Type B pancreatic cell (in vitro differentiated cells): ENCODE results near the gene SMG6. TPM values are rescaled to one million over a fixed set of nuclear protein-coding genes. Genes with fewer than 3 reads are reported as not detected.

Source experiments
- DNase-seq: peaks from one replicate; pipeline ENCODE4 v3.0.0; 2021; ENCODE audit warnings: mixed read lengths; ENCODE audit not compliant: unreplicated experiment; ENCODE audit errors: extremely low spot score
- H3K27ac Mint-ChIP-seq: 2 replicates; pipeline ENCODE4 v1.8.0; 2021; ENCODE audit warnings: mild to moderate bottlenecking, mixed read lengths
- H3K27me3 Mint-ChIP-seq: 2 replicates; pipeline ENCODE4 v1.8.0; 2021; ENCODE audit warnings: mixed read lengths
- H3K36me3 Mint-ChIP-seq: 2 replicates; pipeline ENCODE4 v1.8.0; 2021; ENCODE audit warnings: mixed read lengths
- H3K4me1 Mint-ChIP-seq: one replicate; pipeline ENCODE4 v1.8.0; 2021; ENCODE audit warnings: mixed read lengths; ENCODE audit not compliant: unreplicated experiment
- H3K4me3 Mint-ChIP-seq: 2 replicates; pipeline ENCODE4 v1.8.0; 2021; ENCODE audit warnings: mild to moderate bottlenecking, mixed read lengths
- H3K9me3 Mint-ChIP-seq: 2 replicates; pipeline ENCODE4 v1.8.0; 2021; ENCODE audit warnings: mixed read lengths
- total RNA-seq: library from RNA; stranded (reverse); gene quantifications from 2 replicates; pipeline ENCODE4 v1.2.1, GENCODE V29; 2021; ENCODE audit warnings: low replicate concordance
- TF ChIP-seq, protein P1 (sequence below): fragments of 200-600 bp; sonication (generic); conservative IDR thresholded peaks from 2 replicates; pipeline ENCODE4 v1.5.0; 2021; ENCODE audit warnings: antibody characterized with exemption, mild to moderate bottlenecking

The SMG6 gene
- total RNA-seq, 1 donor from 2014 or later, result 39.0 TPM

DNA sequence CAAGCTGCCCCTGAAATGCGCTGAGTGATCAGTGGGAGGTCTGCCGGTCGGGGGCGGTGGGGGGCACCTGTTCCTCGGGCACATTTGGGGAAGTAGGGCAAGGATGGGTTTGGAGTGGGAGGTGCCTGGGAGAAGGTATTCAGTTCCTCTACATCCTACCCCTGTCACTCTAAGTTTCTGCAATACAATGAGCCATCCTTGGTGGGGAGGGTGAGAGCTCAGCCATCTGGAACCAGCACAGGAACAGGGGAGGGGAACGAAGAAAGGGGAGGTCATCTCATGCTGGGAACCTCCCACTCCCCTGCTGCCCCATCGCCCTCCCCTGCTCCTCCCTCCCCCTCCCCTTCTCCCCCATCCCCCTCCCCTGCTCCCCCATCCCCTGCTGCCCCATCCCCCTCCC, 269.4 kb downstream of the SMG6 start:
- Mint-ChIP-seq H3K36me3 (peaks cover 4% of the 10 kb centered on the region), H3K4me1 (peaks cover 14% of the 10 kb centered on the region), H3K27ac (no peak overlapping the region), H3K27me3 (peaks cover 4% of the 10 kb centered on the region), H3K4me3 (no peak overlapping the region), H3K9me3 (no peaks in the 10 kb centered on the region)
- no peak for DNase-seq
- TF ChIP-seq, protein P1, sequence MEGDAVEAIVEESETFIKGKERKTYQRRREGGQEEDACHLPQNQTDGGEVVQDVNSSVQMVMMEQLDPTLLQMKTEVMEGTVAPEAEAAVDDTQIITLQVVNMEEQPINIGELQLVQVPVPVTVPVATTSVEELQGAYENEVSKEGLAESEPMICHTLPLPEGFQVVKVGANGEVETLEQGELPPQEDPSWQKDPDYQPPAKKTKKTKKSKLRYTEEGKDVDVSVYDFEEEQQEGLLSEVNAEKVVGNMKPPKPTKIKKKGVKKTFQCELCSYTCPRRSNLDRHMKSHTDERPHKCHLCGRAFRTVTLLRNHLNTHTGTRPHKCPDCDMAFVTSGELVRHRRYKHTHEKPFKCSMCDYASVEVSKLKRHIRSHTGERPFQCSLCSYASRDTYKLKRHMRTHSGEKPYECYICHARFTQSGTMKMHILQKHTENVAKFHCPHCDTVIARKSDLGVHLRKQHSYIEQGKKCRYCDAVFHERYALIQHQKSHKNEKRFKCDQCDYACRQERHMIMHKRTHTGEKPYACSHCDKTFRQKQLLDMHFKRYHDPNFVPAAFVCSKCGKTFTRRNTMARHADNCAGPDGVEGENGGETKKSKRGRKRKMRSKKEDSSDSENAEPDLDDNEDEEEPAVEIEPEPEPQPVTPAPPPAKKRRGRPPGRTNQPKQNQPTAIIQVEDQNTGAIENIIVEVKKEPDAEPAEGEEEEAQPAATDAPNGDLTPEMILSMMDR, result no peak

DNA sequence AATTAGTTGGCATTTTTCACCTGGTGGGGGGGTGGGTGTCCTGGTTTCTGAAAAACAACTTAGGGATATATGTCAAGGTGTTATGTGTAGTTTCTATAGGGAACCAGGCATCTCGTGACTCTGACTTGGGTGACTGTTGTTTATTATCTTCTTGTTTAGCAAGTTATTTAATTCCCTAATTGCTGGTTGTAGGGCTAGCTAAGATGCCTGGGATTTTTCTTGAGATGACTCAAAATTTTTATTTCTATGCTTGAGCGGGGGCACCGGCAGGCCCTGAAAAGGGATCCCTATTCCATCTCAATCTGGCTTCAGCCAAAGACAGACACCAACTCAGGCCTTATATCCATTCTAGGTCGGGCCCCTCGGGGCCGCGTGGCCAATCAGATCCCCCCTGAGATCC, 270.4 kb downstream of the SMG6 start:
- Mint-ChIP-seq H3K27ac (no peak overlapping the region), H3K9me3 (no peaks in the 10 kb centered on the region), H3K27me3 (peaks cover 13% of the 10 kb centered on the region), H3K36me3 (peaks cover 4% of the 10 kb centered on the region), H3K4me3 (peak overlapping the region; percentile 23), H3K4me1 (peaks cover 14% of the 10 kb centered on the region)
- TF ChIP-seq, protein P1, result no peak
- DNase-seq, result no peak

DNA sequence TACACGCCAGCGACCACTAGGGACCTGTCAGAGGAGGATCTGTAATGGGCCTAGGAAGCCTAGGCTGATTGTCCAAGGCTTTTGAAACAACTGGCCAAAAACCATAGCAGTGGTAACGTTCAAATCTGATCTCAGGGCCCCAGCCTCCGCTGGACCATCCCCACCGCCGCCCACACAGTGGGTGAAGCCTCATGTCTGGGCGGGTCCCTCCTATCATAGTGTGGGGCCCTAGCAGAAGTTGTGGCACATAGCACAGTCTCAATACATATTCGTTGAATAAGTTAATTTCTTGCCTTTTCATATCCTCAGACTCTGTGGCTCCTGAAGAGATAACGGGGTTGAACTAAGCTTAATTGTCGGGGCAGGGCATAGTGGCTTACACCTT, 272.8 kb downstream of the SMG6 start:
- peaks cover 4% of the 10 kb centered on the region for H3K9me3 Mint-ChIP-seq
- TF ChIP-seq, protein P1, result peak; percentile 78
- no peaks in the 10 kb centered on the region for H3K36me3 Mint-ChIP-seq
- H3K27me3 Mint-ChIP-seq, result peaks cover 34% of the 10 kb centered on the region
- H3K4me1 Mint-ChIP-seq, result peaks cover 19% of the 10 kb centered on the region
- H3K4me3 Mint-ChIP-seq, result peak overlapping the region; percentile 98
- H3K27ac Mint-ChIP-seq, result peak overlapping the region; percentile 90
- no peak for DNase-seq

- TF ChIP-seq, protein P1, result no peak
- Mint-ChIP-seq H3K27ac (peak within 1 kb of the TSS; percentile 90), H3K4me3 (peak within 1 kb of the TSS; percentile 98), H3K9me3 (peaks cover 4% of the 10 kb centered on the region), H3K4me1 (peaks cover 19% of the 10 kb centered on the region), H3K27me3 (peaks cover 40% of the 10 kb centered on the region), H3K36me3 (no peaks in the 10 kb centered on the region)
- DNase-seq, result peak; percentile 90
Observed at GRCh38 chr17:2029911-2030778, 273.4 kb downstream of the SMG6 start, which contains the start of gene DPH1. Gene DPH1 (plus strand): TSS chr17:2030153. CDS start chr17:2030170, 17 bp downstream.

DNA sequence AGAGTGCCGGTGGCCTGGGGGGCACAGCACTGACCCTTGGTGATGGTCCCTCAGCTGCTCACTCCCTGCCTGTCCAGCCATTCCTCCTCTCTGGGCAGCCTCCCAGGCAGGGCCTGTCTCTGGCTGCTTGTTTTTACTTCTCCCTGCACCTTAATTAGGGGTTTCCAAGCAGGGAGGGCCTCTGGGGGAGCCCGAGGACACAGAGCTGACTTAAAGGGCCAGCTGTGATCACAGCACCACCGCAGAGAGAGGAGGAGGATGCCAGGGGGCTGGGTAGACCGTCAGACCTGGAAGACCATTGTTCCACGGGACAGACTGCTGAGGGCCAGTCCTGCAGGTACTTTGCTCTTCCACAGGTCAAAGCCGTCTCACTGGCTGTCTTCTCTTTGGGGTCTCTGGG, 274.8 kb downstream of the SMG6 start:
- Mint-ChIP-seq H3K4me3 (peak overlapping the region; percentile 73), H3K36me3 (no peaks in the 10 kb centered on the region), H3K27me3 (peaks cover 44% of the 10 kb centered on the region), H3K27ac (no peak overlapping the region), H3K9me3 (peaks cover 4% of the 10 kb centered on the region), H3K4me1 (peaks cover 19% of the 10 kb centered on the region)
- no peak for DNase-seq
- TF ChIP-seq, protein P1, result no peak
